Activated naive CD8-positive, alpha-beta T cell treated with anti-CD3 and anti-CD28 coated beads for 36 hours (primary cell): Measurements from ENCODE around the gene ARFGAP1. TPM values are rescaled to one million over a fixed set of nuclear protein-coding genes. Genes with fewer than 3 reads are reported as not detected.

Experiments used
- DNase-seq: peaks from one replicate; pipeline ENCODE4 v3.0.0; 2021
- H3K27ac Mint-ChIP-seq: one replicate; pipeline ENCODE4 v1.8.0; 2022; ENCODE audit warnings: mild to moderate bottlenecking, moderate library complexity, mixed read lengths
- H3K27me3 Mint-ChIP-seq: one replicate; pipeline ENCODE4 v1.8.0; 2022; ENCODE audit warnings: mild to moderate bottlenecking, mixed read lengths
- H3K36me3 Mint-ChIP-seq: one replicate; pipeline ENCODE4 v1.8.0; 2021; ENCODE audit warnings: mild to moderate bottlenecking, mixed read lengths
- H3K4me1 Mint-ChIP-seq: one replicate; pipeline ENCODE4 v1.8.0; 2021; ENCODE audit warnings: mixed read lengths
- H3K4me3 Mint-ChIP-seq: one replicate; pipeline ENCODE4 v1.8.0; 2022; ENCODE audit warnings: mild to moderate bottlenecking, moderate library complexity, mixed read lengths
- H3K9me3 Mint-ChIP-seq: one replicate; pipeline ENCODE4 v1.8.0; 2022; ENCODE audit warnings: mixed read lengths
- total RNA-seq, 2 experiments: library from RNA; stranded (reverse); gene quantifications; one replicate each; pipeline ENCODE4 v1.2.3, GENCODE V29; 2021

The ARFGAP1 gene
- total RNA-seq, 2 experiments from 2014 or later: 62.5 to 66.6 TPM

DNA sequence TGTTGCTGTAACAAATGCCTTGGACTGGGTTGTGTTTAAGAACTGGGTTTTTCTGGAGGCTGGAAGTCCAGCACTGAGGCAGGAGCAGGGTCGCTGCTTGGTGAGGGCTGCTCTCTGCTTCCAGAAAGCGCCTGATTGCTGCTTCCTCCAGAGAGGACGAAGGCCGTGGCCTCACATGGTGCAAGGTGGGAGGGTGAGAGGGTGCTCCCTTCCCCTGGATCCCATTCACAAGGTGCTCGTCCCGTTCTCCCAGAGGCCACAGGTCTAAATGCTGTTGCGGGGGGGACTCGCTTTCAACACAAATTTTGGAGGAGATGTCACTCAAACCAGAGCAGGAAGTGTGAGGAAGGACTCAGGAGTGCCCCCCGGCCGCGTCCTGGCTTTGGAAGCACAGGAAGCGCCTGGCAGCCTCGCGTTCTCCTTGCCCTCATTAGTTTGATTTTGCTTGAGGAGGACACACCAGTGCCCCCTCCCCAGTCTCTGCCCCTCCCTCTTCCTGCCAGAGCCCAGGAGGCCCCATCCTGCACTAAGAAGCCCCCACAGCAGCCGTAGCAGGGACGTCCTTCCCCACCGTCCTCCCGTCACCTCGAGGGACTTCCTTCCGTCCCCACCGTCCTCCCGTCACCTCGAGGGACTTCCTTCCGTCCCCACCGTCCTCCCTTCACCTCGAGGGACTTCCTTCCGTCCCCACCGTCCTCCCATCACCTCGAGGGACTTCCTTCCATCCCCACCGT lies 10.7 kb upstream of the ARFGAP1 start:
- peaks cover 2% of the 10 kb centered on the region for H3K4me1 Mint-ChIP-seq
- no peaks in the 10 kb centered on the region for H3K36me3 Mint-ChIP-seq
- no peak overlapping the region for H3K27ac Mint-ChIP-seq
- H3K9me3 Mint-ChIP-seq: no peaks in the 10 kb centered on the region
- peak overlapping the region; percentile 32 for H3K4me3 Mint-ChIP-seq
- peaks cover 39% of the 10 kb centered on the region for H3K27me3 Mint-ChIP-seq
- no peak for DNase-seq

DNA sequence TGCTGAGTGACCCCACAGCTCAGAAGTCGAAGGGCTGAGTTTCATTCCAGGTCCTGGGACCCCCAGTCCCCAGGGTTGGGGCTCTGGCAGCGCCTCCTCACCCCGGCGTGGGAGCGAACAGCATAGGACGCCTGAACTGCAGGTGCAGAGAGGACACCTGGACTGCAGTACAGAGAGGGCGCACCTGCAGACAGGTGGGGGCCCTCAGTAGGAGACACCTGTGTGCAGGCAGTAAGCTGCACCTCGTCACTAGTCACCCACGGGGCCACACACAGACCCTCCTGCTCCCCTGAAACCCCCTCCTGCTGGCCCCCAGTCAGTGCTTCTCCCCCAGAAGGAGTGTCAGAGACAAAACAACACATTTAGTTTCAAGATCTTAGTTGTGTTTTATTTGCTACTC lies 9.8 kb upstream of the ARFGAP1 start:
- no peak overlapping the region for H3K27ac Mint-ChIP-seq
- no peak for DNase-seq
- no peak overlapping the region for H3K4me3 Mint-ChIP-seq
- peaks cover 36% of the 10 kb centered on the region for H3K27me3 Mint-ChIP-seq
- peaks cover 2% of the 10 kb centered on the region for H3K4me1 Mint-ChIP-seq
- H3K36me3 Mint-ChIP-seq: no peaks in the 10 kb centered on the region
- H3K9me3 Mint-ChIP-seq: no peaks in the 10 kb centered on the region

DNA sequence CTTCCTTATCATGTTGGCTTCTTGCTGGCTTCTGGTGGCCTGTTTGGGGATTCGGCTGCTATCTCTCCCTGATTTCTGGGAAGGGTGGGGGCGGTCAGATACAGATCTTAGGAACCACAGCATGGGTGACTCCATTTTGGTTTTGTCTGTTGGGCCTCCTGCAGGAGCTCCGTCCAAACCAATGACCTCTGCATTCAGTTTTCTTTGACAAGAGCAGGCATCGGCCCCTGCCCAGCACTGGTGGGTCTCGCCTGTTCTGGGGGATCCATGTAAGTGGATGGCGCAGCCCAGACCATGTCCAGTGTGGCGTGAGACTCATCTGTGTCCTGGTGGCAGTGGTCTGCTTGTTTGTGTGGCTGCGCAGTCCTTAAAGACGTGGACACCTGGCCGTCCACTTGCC lies 8.6 kb upstream of the ARFGAP1 start:
- H3K9me3 Mint-ChIP-seq: no peaks in the 10 kb centered on the region
- no peak overlapping the region for H3K4me3 Mint-ChIP-seq
- peaks cover 2% of the 10 kb centered on the region for H3K4me1 Mint-ChIP-seq
- no peak for DNase-seq
- H3K27me3 Mint-ChIP-seq: peaks cover 36% of the 10 kb centered on the region
- H3K27ac Mint-ChIP-seq: no peak overlapping the region
- no peaks in the 10 kb centered on the region for H3K36me3 Mint-ChIP-seq

DNA sequence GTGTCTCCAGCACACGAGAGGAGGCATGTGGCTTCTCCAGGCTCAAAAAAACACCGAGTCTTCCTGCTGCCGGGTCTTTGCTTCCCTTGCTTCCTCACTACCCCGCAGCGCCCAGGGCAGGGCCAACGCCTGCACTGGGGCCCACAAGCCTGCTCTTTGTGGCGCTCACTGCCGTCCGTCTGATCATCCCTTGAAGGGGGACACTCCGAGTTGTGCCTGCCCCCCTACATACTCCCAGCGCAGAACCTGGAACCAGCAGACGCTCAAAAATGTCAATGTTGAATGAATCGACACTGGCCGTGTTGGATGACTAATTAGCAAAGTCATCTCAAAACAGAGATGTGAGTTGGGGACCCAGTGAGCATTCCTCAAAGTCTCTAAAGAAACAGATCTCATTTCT lies 8.1 kb upstream of the ARFGAP1 start:
- H3K9me3 Mint-ChIP-seq: no peaks in the 10 kb centered on the region
- H3K4me3 Mint-ChIP-seq: no peak overlapping the region
- no peaks in the 10 kb centered on the region for H3K36me3 Mint-ChIP-seq
- DNase-seq: no peak
- peaks cover 2% of the 10 kb centered on the region for H3K4me1 Mint-ChIP-seq
- H3K27ac Mint-ChIP-seq: no peak overlapping the region
- peaks cover 36% of the 10 kb centered on the region for H3K27me3 Mint-ChIP-seq

DNA sequence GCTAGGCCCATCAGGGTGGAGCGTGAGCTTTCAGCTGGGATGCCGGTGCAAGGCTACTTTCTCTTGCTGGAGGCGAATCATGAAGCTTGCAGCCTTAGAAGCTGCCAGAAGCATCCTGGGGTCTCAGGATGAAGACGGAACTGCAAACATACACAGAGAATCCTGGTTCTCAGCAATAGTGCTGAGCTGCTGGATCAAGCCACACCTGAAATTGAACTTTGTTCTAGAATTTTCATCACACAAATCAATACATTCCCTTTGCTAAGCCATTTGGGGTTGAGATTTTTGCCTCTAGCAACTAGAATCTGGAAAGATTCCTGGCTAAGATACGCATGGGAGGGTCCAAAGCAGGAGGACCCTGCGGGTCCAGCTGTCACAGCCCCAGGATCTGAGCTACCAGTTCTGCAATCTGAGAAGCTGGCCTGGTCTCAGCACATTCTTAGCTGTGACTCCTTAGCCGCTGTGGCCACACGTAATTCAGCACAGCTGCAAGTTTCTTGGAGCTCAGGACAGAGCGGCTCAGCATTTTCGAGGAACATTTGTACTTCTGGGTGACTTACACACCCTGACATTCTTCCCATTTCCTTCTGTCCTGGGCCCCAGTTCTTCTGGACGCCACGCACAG lies 6.6 kb upstream of the ARFGAP1 start:
- DNase-seq: no peak
- Mint-ChIP-seq H3K27ac (no peak overlapping the region), H3K9me3 (no peaks in the 10 kb centered on the region), H3K4me3 (no peak overlapping the region), H3K27me3 (peaks cover 36% of the 10 kb centered on the region), H3K36me3 (no peaks in the 10 kb centered on the region), H3K4me1 (peaks cover 2% of the 10 kb centered on the region)

DNA sequence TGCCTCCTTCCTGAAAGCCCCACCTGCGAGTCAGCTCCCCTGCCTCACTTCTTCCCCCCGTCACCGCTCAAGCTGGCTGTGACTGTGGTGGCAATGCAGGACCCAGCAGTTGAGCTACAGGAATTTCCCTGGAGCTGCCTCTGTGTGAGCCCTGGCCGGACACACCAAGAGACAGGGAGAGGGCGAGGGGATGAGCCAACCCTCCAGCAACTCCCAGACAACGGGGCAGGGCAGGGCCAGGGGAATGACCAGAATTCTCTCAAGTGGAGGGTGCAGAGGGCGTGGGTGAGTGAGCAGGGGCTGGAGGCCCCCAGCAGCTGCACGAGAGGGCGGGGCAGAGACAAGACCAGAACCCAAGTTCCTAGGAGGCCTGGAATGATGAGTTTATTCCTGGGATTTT lies 4.9 kb upstream of the ARFGAP1 start:
- no peaks in the 10 kb centered on the region for H3K36me3 Mint-ChIP-seq
- H3K4me3 Mint-ChIP-seq: no peak overlapping the region
- no peak overlapping the region for H3K27ac Mint-ChIP-seq
- DNase-seq: no peak
- H3K4me1 Mint-ChIP-seq: peaks cover 5% of the 10 kb centered on the region
- H3K9me3 Mint-ChIP-seq: no peaks in the 10 kb centered on the region
- H3K27me3 Mint-ChIP-seq: peaks cover 27% of the 10 kb centered on the region

DNA sequence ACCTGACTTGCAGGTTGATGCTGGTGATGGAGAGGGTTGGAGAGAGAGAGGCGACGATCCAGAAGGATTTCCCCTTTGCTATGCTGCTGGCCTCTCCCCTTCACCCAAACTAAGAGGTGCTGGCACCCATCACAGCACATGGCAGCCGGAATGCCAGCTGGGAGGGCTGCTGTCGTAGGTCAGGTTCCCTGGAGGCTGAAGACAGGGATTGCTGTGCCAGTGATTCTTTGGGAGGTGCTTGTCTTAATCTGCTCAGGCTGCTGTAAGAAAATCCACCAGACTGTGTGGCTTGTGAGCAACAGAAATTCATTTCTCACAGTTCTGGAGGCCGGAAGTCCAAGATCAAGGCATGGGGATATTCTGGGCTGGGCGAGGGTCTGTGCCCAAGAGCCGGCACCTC lies 4.4 kb upstream of the ARFGAP1 start:
- Mint-ChIP-seq H3K4me1 (peaks cover 5% of the 10 kb centered on the region), H3K9me3 (no peaks in the 10 kb centered on the region), H3K4me3 (no peak overlapping the region)

DNA sequence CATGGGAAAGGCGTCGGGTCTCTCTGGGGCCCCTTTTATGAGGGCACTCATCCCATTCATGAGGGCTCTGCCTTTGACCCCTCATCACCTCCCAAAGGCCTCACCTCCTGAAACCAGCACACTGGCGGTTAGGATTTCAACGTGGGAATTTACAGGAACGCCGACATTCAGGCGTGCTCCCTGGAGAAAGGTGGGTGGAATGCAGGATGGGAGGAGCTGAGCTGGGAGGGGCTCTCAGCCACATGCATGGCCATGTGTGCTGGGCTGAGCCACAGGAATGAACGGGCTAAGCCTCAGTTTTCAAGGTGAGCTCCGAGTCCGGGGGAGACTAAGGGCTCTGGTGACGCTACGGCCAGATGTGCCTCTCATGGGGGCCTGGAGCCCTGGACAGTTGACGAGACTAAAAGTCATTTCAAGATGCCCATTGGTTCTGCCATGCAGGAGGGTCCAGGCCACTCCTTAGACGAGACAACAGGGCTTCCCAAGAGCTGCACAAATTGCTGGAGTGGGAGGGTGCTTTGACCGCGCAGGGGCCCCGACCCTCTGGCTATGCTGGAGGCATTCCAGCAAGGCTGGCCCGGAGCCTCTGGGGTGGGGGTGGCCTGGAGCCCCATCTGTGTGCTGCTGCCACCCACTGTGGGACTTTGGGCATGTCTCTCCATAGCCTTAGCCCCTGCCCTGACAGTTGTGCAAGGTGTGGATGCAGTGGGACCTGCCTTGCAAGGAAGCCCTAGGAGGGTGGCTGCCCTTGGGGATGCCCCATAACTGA lies 3.8 kb upstream of the ARFGAP1 start:
- DNase-seq: no peak
- no peak overlapping the region for H3K4me3 Mint-ChIP-seq
- H3K27me3 Mint-ChIP-seq: peaks cover 16% of the 10 kb centered on the region
- no peaks in the 10 kb centered on the region for H3K9me3 Mint-ChIP-seq
- H3K4me1 Mint-ChIP-seq: peaks cover 9% of the 10 kb centered on the region
- no peaks in the 10 kb centered on the region for H3K36me3 Mint-ChIP-seq
- H3K27ac Mint-ChIP-seq: no peak overlapping the region

More for the DNA sequence above, 4.4 kb upstream of the ARFGAP1 start:
- no peaks in the 10 kb centered on the region for H3K36me3 Mint-ChIP-seq
- peaks cover 21% of the 10 kb centered on the region for H3K27me3 Mint-ChIP-seq
- H3K27ac Mint-ChIP-seq: no peak overlapping the region
- no peak for DNase-seq

DNA sequence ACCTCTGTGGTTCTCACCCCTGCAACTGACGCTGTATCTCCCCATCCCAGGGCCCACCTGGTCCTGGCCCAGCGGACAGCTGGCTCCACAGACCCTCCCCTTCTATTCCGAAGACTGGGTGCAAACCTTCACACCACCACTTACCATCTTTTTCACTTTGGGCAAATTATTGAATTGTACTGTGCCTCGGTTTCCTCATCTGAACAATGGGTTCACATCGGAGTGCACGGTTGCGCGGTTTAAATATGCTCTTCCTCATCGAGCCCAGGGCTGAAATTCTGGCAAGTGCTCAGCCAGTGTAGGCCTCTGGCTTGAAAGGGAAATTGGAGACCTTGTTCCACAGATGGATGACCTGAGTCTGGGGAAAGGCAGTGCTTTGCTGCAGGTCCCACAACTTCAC lies 2.9 kb upstream of the ARFGAP1 start:
- Mint-ChIP-seq H3K4me1 (peaks cover 16% of the 10 kb centered on the region), H3K36me3 (no peaks in the 10 kb centered on the region), H3K27me3 (peaks cover 10% of the 10 kb centered on the region), H3K4me3 (no peak overlapping the region), H3K9me3 (no peaks in the 10 kb centered on the region), H3K27ac (no peak overlapping the region)
- DNase-seq: no peak

DNA sequence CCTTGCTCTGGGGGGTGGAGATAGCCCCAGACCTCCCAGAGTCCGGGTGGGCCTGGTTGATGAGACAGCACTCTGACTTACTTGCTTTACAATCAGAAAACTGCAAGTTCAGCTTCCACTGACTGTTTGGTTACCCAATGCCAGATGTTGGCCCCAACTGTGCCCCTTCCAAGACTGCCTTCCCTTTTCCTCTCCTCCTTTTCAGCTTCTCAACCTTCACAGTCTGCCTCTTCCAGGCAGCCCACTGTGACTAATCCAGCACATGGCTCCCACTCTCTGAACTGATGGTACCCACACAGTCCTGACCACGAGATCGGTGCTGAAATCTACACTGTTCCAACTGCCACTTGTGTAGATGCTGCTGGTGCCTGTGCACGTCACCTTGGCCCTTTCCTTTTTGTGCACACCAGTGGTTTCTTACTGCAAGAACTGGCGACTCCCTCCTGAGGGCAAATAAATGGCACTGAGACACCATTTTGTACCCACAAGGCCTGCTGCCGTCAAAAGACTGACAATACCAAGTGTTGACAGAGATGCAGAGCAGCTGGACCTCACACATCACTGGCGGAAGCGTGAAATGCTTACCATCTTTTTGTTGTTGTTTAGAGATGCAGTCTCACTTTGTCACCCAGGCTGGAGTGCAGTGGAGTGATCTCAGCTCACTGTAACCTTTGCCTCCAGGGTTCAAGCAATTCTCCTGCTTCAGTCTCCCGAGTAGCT lies 1.8 kb upstream of the ARFGAP1 start:
- H3K4me3 Mint-ChIP-seq: peak overlapping the region; percentile 83
- no peaks in the 10 kb centered on the region for H3K36me3 Mint-ChIP-seq
- no peak overlapping the region for H3K27ac Mint-ChIP-seq

DNA sequence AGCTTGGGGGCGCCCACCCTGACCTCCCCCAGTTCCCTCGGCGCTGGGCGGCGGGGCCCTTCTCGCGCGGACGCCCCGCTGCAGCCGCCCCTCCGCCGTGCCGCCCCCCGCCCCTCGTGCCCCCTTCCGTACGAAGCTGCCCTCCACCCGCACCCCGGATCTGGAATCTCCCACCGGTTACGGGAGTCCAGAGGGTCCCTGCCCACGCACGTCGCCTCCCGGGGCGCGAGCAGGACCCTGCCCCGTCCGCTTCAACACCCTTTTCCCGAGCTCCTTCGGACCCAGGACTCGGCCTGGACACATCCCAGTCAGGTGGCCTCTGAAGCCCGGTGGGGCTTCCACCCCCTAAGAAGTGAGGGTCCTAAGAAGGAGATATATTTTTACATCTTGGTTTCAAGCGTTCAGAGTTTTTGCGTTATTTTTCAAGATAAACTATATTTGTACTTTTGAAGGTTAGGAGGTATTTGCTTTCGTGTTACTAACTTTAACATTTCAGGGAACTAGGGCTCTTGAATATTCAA lies 506 bp downstream of the ARFGAP1 start:
- no peaks in the 10 kb centered on the region for H3K9me3 Mint-ChIP-seq
- H3K4me3 Mint-ChIP-seq: peak overlapping the region; percentile 90
- peak overlapping the region; percentile 72 for H3K27ac Mint-ChIP-seq
- no peaks in the 10 kb centered on the region for H3K36me3 Mint-ChIP-seq
- no peak for DNase-seq
- H3K27me3 Mint-ChIP-seq: no peaks in the 10 kb centered on the region
- peaks cover 17% of the 10 kb centered on the region for H3K4me1 Mint-ChIP-seq

More for the DNA sequence above, 1.8 kb upstream of the ARFGAP1 start:
- Mint-ChIP-seq H3K27me3 (peaks cover 5% of the 10 kb centered on the region), H3K4me1 (peaks cover 17% of the 10 kb centered on the region), H3K9me3 (no peaks in the 10 kb centered on the region)
- no peak for DNase-seq

DNA sequence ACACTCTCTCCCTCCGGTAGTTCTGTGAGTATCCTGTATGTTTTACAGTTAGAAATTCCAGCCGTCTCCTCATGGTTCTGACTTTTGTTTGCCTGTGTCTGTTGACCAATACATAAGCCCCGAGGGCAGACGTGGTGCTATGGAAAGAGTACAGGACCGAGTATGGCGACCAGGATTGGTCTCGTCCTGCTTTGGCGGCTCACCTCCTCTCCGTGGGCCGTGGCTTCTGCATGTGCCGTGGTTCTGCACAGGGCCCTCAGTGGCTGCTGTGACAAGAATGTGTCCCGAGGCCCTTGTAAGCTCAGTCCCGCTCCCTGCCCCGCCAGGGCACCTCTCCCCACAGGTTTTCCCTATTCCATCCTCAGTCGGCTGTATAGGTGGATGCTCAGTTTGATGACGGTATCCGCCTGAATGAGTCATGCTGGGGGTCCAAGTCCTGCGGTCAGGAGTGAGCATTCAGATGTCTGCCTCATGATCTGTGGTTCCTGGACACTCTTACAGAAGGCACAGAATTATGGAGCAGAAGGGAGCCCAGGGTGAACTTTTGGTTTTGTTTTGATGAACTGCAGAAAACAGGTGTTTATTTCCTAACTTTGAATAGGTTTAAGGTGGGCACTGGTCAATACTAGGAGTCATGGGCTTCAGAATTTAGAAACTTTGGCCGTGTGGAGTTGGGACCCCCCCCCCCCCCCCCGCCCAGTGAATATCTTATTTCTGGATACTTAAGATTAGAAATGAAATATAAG lies 1.2 kb downstream of the ARFGAP1 start:
- DNase-seq: no peak
- H3K27ac Mint-ChIP-seq: peak overlapping the region; percentile 72
- peaks cover 17% of the 10 kb centered on the region for H3K4me1 Mint-ChIP-seq
- no peaks in the 10 kb centered on the region for H3K9me3 Mint-ChIP-seq
- peak overlapping the region; percentile 90 for H3K4me3 Mint-ChIP-seq
- no peaks in the 10 kb centered on the region for H3K36me3 Mint-ChIP-seq
- H3K27me3 Mint-ChIP-seq: no peaks in the 10 kb centered on the region

DNA sequence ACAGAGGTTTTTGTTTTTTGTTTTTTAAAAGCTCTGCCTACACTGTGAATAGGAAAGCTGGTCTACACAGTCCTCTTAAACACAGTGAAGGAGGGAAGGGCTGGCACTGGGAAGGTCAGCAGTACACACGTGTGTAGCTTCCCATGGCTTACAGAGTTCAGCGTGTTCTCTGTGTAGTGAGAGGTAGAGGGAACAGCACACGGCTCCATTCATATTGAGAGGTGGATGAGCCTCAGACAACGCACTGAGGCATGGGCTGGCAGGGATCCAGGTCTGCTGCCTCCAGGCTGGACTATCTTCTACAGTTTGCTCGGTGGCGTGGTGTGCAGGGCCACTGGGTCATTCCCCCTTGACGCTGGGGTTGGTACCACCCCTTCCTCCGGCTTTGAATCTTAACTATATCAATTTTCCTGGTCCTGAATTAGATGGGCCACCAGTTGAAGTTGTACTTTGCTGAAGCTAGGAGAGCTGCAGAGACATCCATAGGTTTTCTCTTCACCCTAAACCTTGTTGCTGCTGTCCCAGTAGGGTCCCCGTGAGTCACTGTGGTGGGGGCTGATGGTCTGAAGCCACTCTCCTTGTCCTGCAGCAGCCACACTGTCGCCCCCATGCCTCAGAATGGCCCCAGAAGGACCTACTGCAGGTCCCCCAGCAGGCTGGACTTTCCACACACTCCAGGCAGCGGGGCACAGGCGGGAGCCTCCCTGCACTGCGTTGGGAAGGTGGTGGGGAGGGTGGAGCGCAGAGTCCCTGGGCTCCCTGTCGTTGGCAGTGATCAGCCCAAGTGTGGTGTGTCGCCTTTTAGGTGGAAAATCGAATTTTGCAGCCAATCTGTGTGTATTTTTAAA lies 2.0 kb downstream of the ARFGAP1 start:
- no peaks in the 10 kb centered on the region for H3K9me3 Mint-ChIP-seq
- no peak overlapping the region for H3K27ac Mint-ChIP-seq
- peak overlapping the region; percentile 54 for H3K4me3 Mint-ChIP-seq
- no peaks in the 10 kb centered on the region for H3K27me3 Mint-ChIP-seq
- peaks cover 17% of the 10 kb centered on the region for H3K4me1 Mint-ChIP-seq
- H3K36me3 Mint-ChIP-seq: no peaks in the 10 kb centered on the region
- no peak for DNase-seq
